Measurements from ENCODE around the gene ADRA2B.

Gene ADRA2B

DNA sequence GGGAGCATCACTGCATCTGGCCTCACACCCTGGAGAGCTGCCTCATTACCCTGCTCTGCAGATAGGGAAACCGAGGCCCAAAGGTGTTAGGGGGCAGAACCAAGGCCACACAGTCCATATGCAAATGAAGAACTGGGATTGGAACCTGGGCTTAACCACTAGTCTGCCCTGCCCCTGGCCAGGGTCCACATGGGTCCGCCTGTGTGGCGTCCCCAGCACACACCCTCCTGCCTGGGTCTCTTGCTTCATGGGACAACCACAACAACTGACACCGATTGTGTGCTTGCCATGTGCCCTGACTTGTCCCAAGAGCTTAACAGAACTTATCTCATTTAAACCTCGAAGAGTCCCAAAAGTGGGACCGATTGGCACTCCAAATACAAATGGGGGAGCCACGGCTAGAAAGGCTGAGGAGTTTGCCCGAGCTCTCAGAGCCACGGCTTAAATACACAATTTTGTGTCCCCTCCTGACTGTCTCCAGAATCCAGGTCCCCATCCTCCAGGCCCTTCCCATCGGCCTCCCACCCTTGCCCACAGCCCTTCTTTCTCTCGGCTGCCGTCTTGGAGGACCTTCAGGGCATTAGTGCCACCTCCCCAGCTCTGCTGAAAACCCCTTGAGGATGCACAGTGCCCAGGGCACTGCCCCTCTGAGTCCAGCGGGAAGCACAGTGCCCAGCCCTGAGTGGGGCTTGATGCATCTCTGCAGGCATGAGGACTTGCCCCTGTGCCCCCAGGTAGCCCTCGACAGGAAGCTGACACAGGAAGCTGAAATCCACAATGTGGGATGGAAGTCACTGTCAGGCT is 34.6 kb upstream of the ADRA2B start:
- DNase-seq (ENCODE audit: low read depth) = no peak
- H3K4me3 ChIP-seq (ENCODE audit: low read depth, low read length) = no peak overlapping the region
- TF ChIP-seq POLR2A (IDR thresholded peaks at IDR 0.05; ENCODE audit: extremely low read depth, insufficient read length) = no peak
- no peak for TF ChIP-seq MYC (IDR thresholded peaks at IDR 0.05; ENCODE audit: low read depth, low read length)
- TF ChIP-seq, protein P1, sequence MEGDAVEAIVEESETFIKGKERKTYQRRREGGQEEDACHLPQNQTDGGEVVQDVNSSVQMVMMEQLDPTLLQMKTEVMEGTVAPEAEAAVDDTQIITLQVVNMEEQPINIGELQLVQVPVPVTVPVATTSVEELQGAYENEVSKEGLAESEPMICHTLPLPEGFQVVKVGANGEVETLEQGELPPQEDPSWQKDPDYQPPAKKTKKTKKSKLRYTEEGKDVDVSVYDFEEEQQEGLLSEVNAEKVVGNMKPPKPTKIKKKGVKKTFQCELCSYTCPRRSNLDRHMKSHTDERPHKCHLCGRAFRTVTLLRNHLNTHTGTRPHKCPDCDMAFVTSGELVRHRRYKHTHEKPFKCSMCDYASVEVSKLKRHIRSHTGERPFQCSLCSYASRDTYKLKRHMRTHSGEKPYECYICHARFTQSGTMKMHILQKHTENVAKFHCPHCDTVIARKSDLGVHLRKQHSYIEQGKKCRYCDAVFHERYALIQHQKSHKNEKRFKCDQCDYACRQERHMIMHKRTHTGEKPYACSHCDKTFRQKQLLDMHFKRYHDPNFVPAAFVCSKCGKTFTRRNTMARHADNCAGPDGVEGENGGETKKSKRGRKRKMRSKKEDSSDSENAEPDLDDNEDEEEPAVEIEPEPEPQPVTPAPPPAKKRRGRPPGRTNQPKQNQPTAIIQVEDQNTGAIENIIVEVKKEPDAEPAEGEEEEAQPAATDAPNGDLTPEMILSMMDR (IDR thresholded peaks at IDR 0.05; ENCODE audit: low read depth, low read length) = no peak
- TF ChIP-seq MAX (IDR thresholded peaks at IDR 0.05; ENCODE audit: low read depth, low read length) = 0 out of 2 replicates have a peak, but pooled peaks have one; percentile 3

DNA sequence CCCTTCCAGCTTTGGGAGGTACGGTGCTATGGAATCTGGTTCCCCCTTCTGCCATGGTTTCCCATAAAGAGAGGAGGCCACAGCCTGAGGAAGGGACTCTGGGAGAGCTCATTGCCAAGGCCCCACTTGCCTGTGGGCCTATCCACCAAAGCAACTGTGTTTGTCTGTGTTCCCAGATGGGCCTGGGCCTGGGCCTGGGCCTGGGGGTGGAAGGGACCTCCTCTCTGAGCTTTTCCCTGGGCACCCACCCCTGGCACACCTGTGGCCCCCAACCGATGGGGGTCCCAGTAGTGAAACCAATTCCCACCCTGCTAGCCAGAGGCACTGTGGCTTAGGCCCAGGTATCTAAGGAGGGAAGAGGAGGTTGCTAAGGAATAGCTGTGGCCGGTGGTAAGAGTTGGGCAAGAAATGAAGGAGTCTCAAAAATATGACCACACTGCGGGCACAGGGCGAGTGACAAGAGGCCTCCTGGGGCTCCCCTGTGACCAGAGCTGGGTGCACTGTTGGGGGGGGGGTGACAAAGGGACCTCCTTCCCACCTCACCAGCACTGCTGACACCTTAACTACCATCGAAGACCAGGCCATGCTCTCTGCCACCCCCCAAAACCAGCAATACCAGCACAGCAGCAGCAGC is 33.8 kb upstream of the ADRA2B start:
- no peak overlapping the region for H3K4me3 ChIP-seq (ENCODE audit: low read depth, low read length)
- peak; percentile 57 for DNase-seq (ENCODE audit: low read depth)
- TF ChIP-seq MYC (IDR thresholded peaks at IDR 0.05; ENCODE audit: low read depth, low read length) = no peak
- no peak for TF ChIP-seq MAX (IDR thresholded peaks at IDR 0.05; ENCODE audit: low read depth, low read length)
- TF ChIP-seq POLR2A (IDR thresholded peaks at IDR 0.05; ENCODE audit: extremely low read depth, insufficient read length) = no peak
- TF ChIP-seq, protein P1 (IDR thresholded peaks at IDR 0.05; ENCODE audit: low read depth, low read length) = no peak

- DNase-seq (ENCODE audit: low read depth) = peak; percentile 97
- no peak overlapping the region for H3K4me3 ChIP-seq (ENCODE audit: low read depth, low read length)
- TF ChIP-seq, protein P1 (IDR thresholded peaks at IDR 0.05; ENCODE audit: low read depth, low read length) = no peak
- TF ChIP-seq POLR2A (IDR thresholded peaks at IDR 0.05; ENCODE audit: extremely low read depth, insufficient read length) = peak; percentile 22
- TF ChIP-seq MYC (IDR thresholded peaks at IDR 0.05; ENCODE audit: low read depth, low read length) = peak; percentile 21; the same call in 1 of the 2 replicates
Measured at GRCh38 chr2:96148410-96149217, 32.2 kb upstream of the ADRA2B start.

GRCh38 chr2:96147593-96148201 is 31.3 kb upstream of the ADRA2B start:
- no peak for DNase-seq (ENCODE audit: low read depth)
- TF ChIP-seq POLR2A (IDR thresholded peaks at IDR 0.05; ENCODE audit: extremely low read depth, insufficient read length) = no peak
- TF ChIP-seq, protein P1 (IDR thresholded peaks at IDR 0.05; ENCODE audit: low read depth, low read length) = no peak

DNA sequence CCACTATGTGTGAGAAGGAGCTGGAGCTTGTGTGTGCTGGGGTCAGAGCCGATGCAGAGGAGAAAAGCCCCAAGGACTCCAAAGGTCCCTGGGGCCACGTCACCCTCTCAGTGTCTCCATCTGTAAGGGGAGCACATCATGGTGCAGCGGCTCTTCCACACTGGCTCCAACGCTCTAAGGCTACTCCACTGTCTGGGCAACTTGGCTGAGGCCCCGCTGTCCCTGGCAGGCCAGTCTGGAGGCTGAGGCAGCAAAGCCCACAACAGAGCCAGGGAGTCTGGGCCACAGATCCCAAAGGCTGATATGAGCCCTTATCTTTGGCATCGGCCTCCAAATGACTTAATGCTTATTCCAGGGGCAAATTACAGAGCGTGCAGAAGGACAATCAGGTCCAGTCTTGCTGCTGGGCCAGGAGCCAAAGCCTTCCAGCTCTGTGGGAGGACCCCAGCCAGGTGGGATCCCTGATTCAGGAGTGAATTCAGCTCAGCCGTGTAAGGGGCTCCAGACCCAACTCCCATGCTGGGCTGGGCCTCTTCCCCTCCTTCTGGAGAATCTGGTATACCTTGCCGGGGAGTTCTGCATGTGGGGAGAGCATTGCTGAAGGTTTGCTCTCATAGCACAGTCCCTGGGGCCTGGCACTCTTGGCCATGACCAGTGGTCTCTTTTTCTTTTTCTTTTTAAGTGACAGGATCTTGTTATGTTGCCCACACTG is 30.7 kb upstream of the ADRA2B start:
- H3K4me3 ChIP-seq (ENCODE audit: low read depth, low read length) = no peak overlapping the region
- no peak for DNase-seq (ENCODE audit: low read depth)
- no peak for TF ChIP-seq MYC (IDR thresholded peaks at IDR 0.05; ENCODE audit: low read depth, low read length)
- TF ChIP-seq MAX (IDR thresholded peaks at IDR 0.05; ENCODE audit: low read depth, low read length) = no peak
- TF ChIP-seq, protein P1 (IDR thresholded peaks at IDR 0.05; ENCODE audit: low read depth, low read length) = no peak
- TF ChIP-seq POLR2A (IDR thresholded peaks at IDR 0.05; ENCODE audit: extremely low read depth, insufficient read length) = no peak

More at GRCh38 chr2:96147593-96148201, 31.3 kb upstream of the ADRA2B start:
- H3K4me3 ChIP-seq (ENCODE audit: low read depth, low read length) = no peak overlapping the region
